Kidney (tissue), 22 donors: ENCODE measurements around the gene FLOT2. TPM values are rescaled to one million over a fixed set of nuclear protein-coding genes. Genes with fewer than 3 reads are reported as not detected.

Experiments used
- DNase-seq, 5 donors: peaks; one replicate each; pipeline ENCODE4 v3.0.0-alpha.2; 2013 to 2020
- FAIRE-seq: peaks from 2 replicates; lab custom pipeline; 2012; peaks lifted over from hg19 to GRCh38; lab: Jason Lieb, UNC
- H3K27ac ChIP-seq, 2 donors: one replicate each; pipeline ENCODE4 v1.7.0; 2013; ENCODE audit warnings: low read depth in 2 of 2, low read length in 2 of 2, inconsistent platforms in 1 of 2
- H3K27me3 ChIP-seq: one replicate; pipeline ENCODE4 v1.7.1; 2013; ENCODE audit warnings: low read length, inconsistent platforms; ENCODE audit not compliant: control insufficient read depth, insufficient read depth
- H3K36me3 ChIP-seq, 3 donors: one replicate each; pipeline versions ENCODE4 v1.7.0 to v1.7.1; 2013; ENCODE audit warnings: low read length in 3 of 3, control low read depth in 1 of 3, inconsistent platforms in 1 of 3; ENCODE audit not compliant: insufficient read depth in 3 of 3, control insufficient read depth in 2 of 3
- H3K4me1 ChIP-seq, 3 donors: one replicate each; pipeline versions ENCODE4 v1.7.0 to v1.7.1; 2013; ENCODE audit warnings: low read length in 3 of 3, inconsistent platforms in 1 of 3, low read depth in 1 of 3; ENCODE audit not compliant: control insufficient read depth in 2 of 3, insufficient read depth in 2 of 3
- H3K4me3 ChIP-seq, 3 donors: one replicate each; pipeline versions ENCODE4 v1.7.0 to v1.8.1; 2013; ENCODE audit warnings: low read length in 3 of 3, control low read depth in 1 of 3, inconsistent platforms in 1 of 3
- H3K9ac ChIP-seq, 3 donors: one replicate each; pipeline versions ENCODE4 v1.7.0 to v1.7.1; 2013; ENCODE audit warnings: low read length in 3 of 3, control low read depth in 1 of 3, inconsistent platforms in 1 of 3
- H3K9me3 ChIP-seq, 3 donors: one replicate each; pipeline versions ENCODE4 v1.7.0 to v1.7.1; 2013; ENCODE audit warnings: low read length in 3 of 3, control low read depth in 1 of 3, inconsistent platforms in 1 of 3; ENCODE audit not compliant: control insufficient read depth in 2 of 3, insufficient read depth in 1 of 3
- intact Hi-C: fragments of 100-400 bp; cut with DNase I; formaldehyde crosslinking; loops from one replicate; pipeline ENCODE4 v1.11.1; 2022
- long read RNA-seq, 10 donors: library from polyadenylated mRNA in 1 of 10; unstranded in 1 of 10; transcript quantifications; one replicate each; pipeline ENCODE4 v2.0.0 and lab custom pipeline, GENCODE V29; 2021 to 2026
- polyA plus RNA-seq: library from polyadenylated mRNA; stranded (reverse); fragments of 350-450 nt; fragmentation: Illumina TruSeq; extraction: RNeasy Lipid Tissue Mini Kit (QIAGEN cat#74804); gene quantifications from one replicate; pipeline ENCODE4 v1.2.3, GENCODE V29; 2014; ENCODE audit warnings: low read depth, low replicate concordance; ENCODE audit not compliant: insufficient read depth
- total RNA-seq: library from RNA; stranded (reverse); fragmentation: NEBNext Ultra II Directional; extraction: Animal tissue kit (Norgen Biotek cat#: 25700); gene quantifications from one replicate; pipeline ENCODE4 v1.2.1, GENCODE V29; 2021
- TF ChIP-seq, protein P1 (sequence below): IDR thresholded peaks from 3 replicates; pipeline ENCODE4 v1.5.1; 2012; ENCODE audit warnings: mild to moderate bottlenecking, moderate library complexity, borderline replicate concordance; ENCODE audit not compliant: insufficient read depth; ENCODE audit errors: extremely low read depth
- donor health status: control.
- donor health status: control.
- donor health status: control.
- donor health status: control.
- donor health status: control.
- donor health status: DM: yes; HTN: yes; CAD: no.
- donor health status: Normal renal cell carcinoma (clear cell type).

FLOT2 gene
- total RNA-seq (260 TPM), polyA plus RNA-seq (200 TPM)
- long read RNA-seq, donor 1, transcript FLOT2-202 (11 exons, 2,618 nt) = major isoform, 8 of 9 reads
- long read RNA-seq, donor 1, partial matches to known transcripts = 0 of 9 reads
- long read RNA-seq, donor 1, other reads (novel, unspliced or antisense) = 0 of 9 reads
- long read RNA-seq, donor 2, transcript FLOT2-202 (11 exons, 2,618 nt) = major isoform, 14 of 15 reads
- long read RNA-seq, donor 2, partial matches to known transcripts = 0 of 15 reads
- long read RNA-seq, donor 2, other reads (novel, unspliced or antisense) = 0 of 15 reads
- long read RNA-seq, donor 3, transcript FLOT2-202 (11 exons, 2,618 nt) = major isoform, 20 of 25 reads
- long read RNA-seq, donor 3, partial matches to known transcripts = 0 of 25 reads
- long read RNA-seq, donor 3, other reads (novel, unspliced or antisense) = 0 of 25 reads
- long read RNA-seq, donor 4, transcript FLOT2-202 (11 exons, 2,618 nt) = major isoform, 18 of 20 reads
- long read RNA-seq, donor 4, partial matches to known transcripts = 0 of 20 reads
- long read RNA-seq, donor 4, other reads (novel, unspliced or antisense) = 0 of 20 reads
- long read RNA-seq, donor 5 = 0 reads
- long read RNA-seq, donor 6, transcript FLOT2-202 (11 exons, 2,618 nt) = major isoform, 6 of 6 reads
- long read RNA-seq, donor 6, partial matches to known transcripts = 0 of 6 reads
- long read RNA-seq, donor 6, other reads (novel, unspliced or antisense) = 0 of 6 reads
- long read RNA-seq, donor 7, transcript FLOT2-210 (11 exons, 2,585 nt) = minor isoform, 18 of 262 reads
- long read RNA-seq, donor 7, transcript FLOT2-202 (11 exons, 2,618 nt) = major isoform, 149 of 262 reads
- long read RNA-seq, donor 7, partial matches to known transcripts = 21 of 262 reads
- long read RNA-seq, donor 7, other reads (novel, unspliced or antisense) = 70 of 262 reads
- long read RNA-seq, donor 8, transcript FLOT2-202 (11 exons, 2,618 nt) = major isoform, 11 of 19 reads
- long read RNA-seq, donor 8, partial matches to known transcripts = 5 of 19 reads
- long read RNA-seq, donor 8, other reads (novel, unspliced or antisense) = 0 of 19 reads
- long read RNA-seq, donor 9, transcript FLOT2-202 (11 exons, 2,618 nt) = major isoform, 10 of 12 reads
- long read RNA-seq, donor 9, partial matches to known transcripts = 0 of 12 reads
- long read RNA-seq, donor 9, other reads (novel, unspliced or antisense) = 0 of 12 reads
- long read RNA-seq, donor 10, transcript FLOT2-202 (11 exons, 2,618 nt) = major isoform, 16 of 16 reads
- long read RNA-seq, donor 10, partial matches to known transcripts = 0 of 16 reads
- long read RNA-seq, donor 10, other reads (novel, unspliced or antisense) = 0 of 16 reads

DNA sequence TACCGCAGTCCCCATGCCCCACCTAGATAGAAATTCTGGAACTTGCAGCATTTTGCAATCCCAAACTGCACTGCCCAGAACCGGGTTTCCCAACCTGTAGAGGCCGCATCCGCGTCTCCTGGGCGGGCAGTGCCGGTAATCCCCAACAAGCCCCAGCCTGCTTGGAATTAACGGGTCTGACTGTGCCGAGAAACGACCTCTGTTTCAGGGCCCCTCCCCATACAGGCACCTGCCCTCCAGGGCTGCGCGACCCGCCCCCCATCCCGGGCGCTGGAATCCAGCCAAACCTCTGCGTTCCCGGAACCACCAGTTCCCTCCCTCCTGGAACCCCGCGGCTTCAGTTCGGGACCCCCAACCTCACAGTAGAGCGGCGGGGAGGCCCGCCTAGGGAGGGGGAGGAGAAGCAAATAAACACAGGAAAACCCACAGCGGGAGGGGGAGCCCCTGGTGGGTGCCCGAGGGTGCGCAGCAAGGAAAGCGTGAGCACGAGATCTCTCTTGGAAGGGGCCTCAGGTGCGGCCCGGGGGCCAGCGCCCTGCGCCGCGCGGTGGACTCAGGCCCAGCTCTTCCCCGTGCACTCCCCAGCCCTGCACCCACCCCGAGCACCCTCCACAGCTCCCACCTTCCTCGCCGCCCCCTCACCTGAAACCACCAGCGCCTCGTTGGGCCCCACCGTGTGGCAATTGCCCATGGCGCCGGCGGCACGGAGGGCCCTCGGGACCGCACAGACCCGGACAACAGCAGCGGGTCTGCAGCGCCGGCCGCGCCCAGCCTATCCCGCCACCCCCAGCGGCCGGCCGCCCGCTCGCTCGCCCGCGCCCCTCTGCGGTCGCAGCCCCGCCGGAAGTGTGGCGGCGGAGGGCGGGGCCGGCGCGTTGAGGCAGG, at the start of gene FLOT2:
Gene FLOT2 (minus strand): TSS at position 850 of the 885 bp plus-strand sequence. CDS start 159 bp downstream, at position 691.
- FAIRE-seq (no peak), DNase-seq (peak; percentile 67 to 91 (median 79))
- peak within 1 kb of the TSS; percentile 42 to 99 (median 94) for H3K9ac ChIP-seq
- H3K9me3 ChIP-seq = no peaks in the 10 kb centered on the region
- peaks cover 0 to 29% (median 25%) of the 10 kb centered on the region in 3 donors for H3K4me1 ChIP-seq
- H3K36me3 ChIP-seq = no peaks in the 10 kb centered on the region
- no peaks in the 10 kb centered on the region for H3K27me3 ChIP-seq
- peak within 1 kb of the TSS; percentile 90 to 97 for H3K27ac ChIP-seq
- intact Hi-C loops = no loop called here
- TF ChIP-seq, protein P1, sequence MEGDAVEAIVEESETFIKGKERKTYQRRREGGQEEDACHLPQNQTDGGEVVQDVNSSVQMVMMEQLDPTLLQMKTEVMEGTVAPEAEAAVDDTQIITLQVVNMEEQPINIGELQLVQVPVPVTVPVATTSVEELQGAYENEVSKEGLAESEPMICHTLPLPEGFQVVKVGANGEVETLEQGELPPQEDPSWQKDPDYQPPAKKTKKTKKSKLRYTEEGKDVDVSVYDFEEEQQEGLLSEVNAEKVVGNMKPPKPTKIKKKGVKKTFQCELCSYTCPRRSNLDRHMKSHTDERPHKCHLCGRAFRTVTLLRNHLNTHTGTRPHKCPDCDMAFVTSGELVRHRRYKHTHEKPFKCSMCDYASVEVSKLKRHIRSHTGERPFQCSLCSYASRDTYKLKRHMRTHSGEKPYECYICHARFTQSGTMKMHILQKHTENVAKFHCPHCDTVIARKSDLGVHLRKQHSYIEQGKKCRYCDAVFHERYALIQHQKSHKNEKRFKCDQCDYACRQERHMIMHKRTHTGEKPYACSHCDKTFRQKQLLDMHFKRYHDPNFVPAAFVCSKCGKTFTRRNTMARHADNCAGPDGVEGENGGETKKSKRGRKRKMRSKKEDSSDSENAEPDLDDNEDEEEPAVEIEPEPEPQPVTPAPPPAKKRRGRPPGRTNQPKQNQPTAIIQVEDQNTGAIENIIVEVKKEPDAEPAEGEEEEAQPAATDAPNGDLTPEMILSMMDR = peak; percentile 9
- peak within 1 kb of the TSS; percentile 72 to 87 (median 73) for H3K4me3 ChIP-seq

GRCh38 chr17:28946239-28946638, 48.7 kb upstream of the FLOT2 start:
- TF ChIP-seq, protein P1 = no peak
- no peak for DNase-seq
- Histone ChIP-seq H3K9ac (peak overlapping the region in 2 of 3 donors; percentile 10 to 16), H3K9me3 (no peaks in the 10 kb centered on the region), H3K4me1 (peaks cover 5 to 20% (median 19%) of the 10 kb centered on the region in 3 donors), H3K36me3 (peaks cover 0 to 4% (median 2%) of the 10 kb centered on the region in 3 donors), H3K27me3 (no peaks in the 10 kb centered on the region), H3K27ac (no peak overlapping the region), H3K4me3 (no peak overlapping the region)
- FAIRE-seq = no peak
- intact Hi-C loops = no loop called here
